ENCODE data around the gene BCL2L2.

Gene BCL2L2

DNA sequence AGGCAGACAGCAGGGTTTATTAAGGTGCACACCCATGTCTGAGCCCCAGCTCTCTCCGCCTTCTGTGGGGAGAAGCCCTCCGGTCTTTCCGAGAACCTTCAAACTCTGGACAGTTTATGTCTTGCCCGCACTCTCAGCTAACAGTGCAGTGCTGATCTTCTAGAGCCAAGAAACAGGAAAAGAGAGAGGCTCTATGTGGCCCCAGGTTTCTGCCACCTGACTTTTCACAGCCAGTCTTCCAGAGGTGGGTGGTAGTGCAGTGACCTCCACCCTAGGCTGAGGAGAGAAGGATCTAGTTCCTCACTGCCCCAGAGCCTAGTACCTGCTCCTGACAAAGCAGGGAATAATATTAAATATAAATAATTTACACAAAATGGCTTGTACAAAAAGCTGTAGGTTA, 50.0 kb downstream of the BCL2L2 start:
- no peaks in the 10 kb centered on the region for H3K9me3 ChIP-seq (ENCODE audit: insufficient read depth, low read length)
- TF ChIP-seq CTCF (IDR thresholded peaks at IDR 0.05; ENCODE audit: insufficient read depth, low read length, poor library complexity, severe bottlenecking) (no peak), EZH2phosphoT487 (conservative IDR thresholded peaks at IDR 0.05; ENCODE audit: low read length) (no peak)
- H3K27me3 ChIP-seq (ENCODE audit: low read length), result no peaks in the 10 kb centered on the region
- no peaks in the 10 kb centered on the region for H3K79me2 ChIP-seq (ENCODE audit: insufficient read depth, low read length)
- H3K9ac ChIP-seq (ENCODE audit: low read length), result no peak overlapping the region
- H3K9me2 ChIP-seq (replicated peaks; ENCODE audit: insufficient read depth, low read length), result no peaks in the 10 kb centered on the region
- no peak overlapping the region for H3K4me3 ChIP-seq (ENCODE audit: insufficient read depth, low read length, poor library complexity, severe bottlenecking)
- H3K27ac ChIP-seq (ENCODE audit: low read depth, low read length), result no peak overlapping the region
- no peaks in the 10 kb centered on the region for H3K36me3 ChIP-seq (ENCODE audit: low read length)
- no peaks in the 10 kb centered on the region for H3F3A ChIP-seq (ENCODE audit: insufficient read depth)
- no peak overlapping the region for H3K4me2 ChIP-seq (ENCODE audit: low read depth, low read length, poor library complexity, severe bottlenecking)
- H4K20me1 ChIP-seq (ENCODE audit: low read depth, low read length), result no peaks in the 10 kb centered on the region
- H2AFZ ChIP-seq (ENCODE audit: low read depth, low read length, severe bottlenecking), result no peak overlapping the region

- no peak overlapping the region for H3K4me3 ChIP-seq (ENCODE audit: insufficient read depth, low read length, poor library complexity, severe bottlenecking)
- no peaks in the 10 kb centered on the region for H3K79me2 ChIP-seq (ENCODE audit: insufficient read depth, low read length)
- no peaks in the 10 kb centered on the region for H4K20me1 ChIP-seq (ENCODE audit: low read depth, low read length)
- no peak overlapping the region for H3K4me2 ChIP-seq (ENCODE audit: low read depth, low read length, poor library complexity, severe bottlenecking)
- H3K9ac ChIP-seq (ENCODE audit: low read length), result no peak overlapping the region
- no peak overlapping the region for H3K27ac ChIP-seq (ENCODE audit: low read depth, low read length)
- TF ChIP-seq EZH2phosphoT487 (conservative IDR thresholded peaks at IDR 0.05; ENCODE audit: low read length) (no peak), CTCF (IDR thresholded peaks at IDR 0.05; ENCODE audit: insufficient read depth, low read length, poor library complexity, severe bottlenecking) (no peak)
- no peak overlapping the region for H2AFZ ChIP-seq (ENCODE audit: low read depth, low read length, severe bottlenecking)
- no peaks in the 10 kb centered on the region for H3K9me2 ChIP-seq (replicated peaks; ENCODE audit: insufficient read depth, low read length)
- no peaks in the 10 kb centered on the region for H3K27me3 ChIP-seq (ENCODE audit: low read length)
- no peaks in the 10 kb centered on the region for H3K36me3 ChIP-seq (ENCODE audit: low read length)
- no peaks in the 10 kb centered on the region for H3F3A ChIP-seq (ENCODE audit: insufficient read depth)
- H3K9me3 ChIP-seq (ENCODE audit: insufficient read depth, low read length), result no peaks in the 10 kb centered on the region
Observed at GRCh38 chr14:23357261-23357660, 50.6 kb downstream of the BCL2L2 start.

DNA sequence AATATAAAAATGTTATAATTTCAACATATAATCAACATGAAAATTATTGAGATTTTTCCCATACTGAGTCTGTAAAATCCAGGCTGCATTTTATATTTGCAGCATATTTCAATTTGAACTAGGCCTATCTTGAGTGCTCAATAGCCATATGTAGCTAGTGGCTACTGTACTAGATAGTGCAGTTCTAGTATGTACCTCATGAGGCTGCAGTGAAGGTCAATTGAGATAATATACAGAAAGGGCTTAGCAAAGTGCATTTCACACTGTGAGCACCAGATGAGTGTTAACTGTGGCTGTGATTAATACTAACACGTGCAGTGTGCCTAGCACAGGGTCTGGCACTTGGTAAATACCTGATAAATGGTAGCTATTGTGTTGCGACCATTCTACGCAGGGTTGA, 51.4 kb downstream of the BCL2L2 start:
- Histone ChIP-seq H3K9me2 (replicated peaks; ENCODE audit: insufficient read depth, low read length) (no peaks in the 10 kb centered on the region), H3K9me3 (ENCODE audit: insufficient read depth, low read length) (no peaks in the 10 kb centered on the region), H3K4me3 (ENCODE audit: insufficient read depth, low read length, poor library complexity, severe bottlenecking) (no peak overlapping the region), H3K27ac (ENCODE audit: low read depth, low read length) (no peak overlapping the region), H4K20me1 (ENCODE audit: low read depth, low read length) (no peaks in the 10 kb centered on the region), H3K36me3 (ENCODE audit: low read length) (no peaks in the 10 kb centered on the region), H2AFZ (ENCODE audit: low read depth, low read length, severe bottlenecking) (no peak overlapping the region), H3K9ac (ENCODE audit: low read length) (no peak overlapping the region), H3K27me3 (ENCODE audit: low read length) (no peaks in the 10 kb centered on the region), H3K4me2 (ENCODE audit: low read depth, low read length, poor library complexity, severe bottlenecking) (no peak overlapping the region), H3K79me2 (ENCODE audit: insufficient read depth, low read length) (no peaks in the 10 kb centered on the region), H3F3A (ENCODE audit: insufficient read depth) (no peaks in the 10 kb centered on the region)
- TF ChIP-seq CTCF (IDR thresholded peaks at IDR 0.05; ENCODE audit: insufficient read depth, low read length, poor library complexity, severe bottlenecking), result no peak
